ENCODE results near the gene FGD2.
"Not testable (repeated sequence)": the region's sequence is repeated elsewhere in the genome, so short reads cannot be mapped to it uniquely, and the experiment has no call there.

FGD2 gene

DNA sequence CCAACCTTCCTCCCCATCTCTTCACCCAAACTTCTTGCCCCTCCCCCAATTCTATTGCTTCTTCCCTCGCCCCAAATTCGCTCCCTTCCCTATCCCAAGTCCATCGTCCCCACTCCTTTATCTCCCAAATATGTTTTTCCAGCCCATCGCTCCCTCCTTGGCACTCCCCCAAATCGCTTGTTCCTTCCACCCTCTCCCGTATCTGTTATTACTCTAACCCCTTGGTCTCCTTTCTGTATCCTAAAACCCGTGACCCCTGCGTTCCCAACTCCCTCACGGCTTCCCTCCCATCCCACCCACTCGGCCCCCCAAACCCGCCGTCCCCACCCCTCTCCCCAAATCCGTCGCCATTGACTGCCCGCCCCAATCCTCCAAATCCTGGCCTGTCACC, 20.0 kb upstream of the FGD2 start:
- H3K4me3 ChIP-seq (replicated peaks in 1 of 2; ENCODE audit: low read depth in 2 of 2, low read length in 2 of 2), result peak overlapping the region; percentile 100
- TF ChIP-seq, protein P1, sequence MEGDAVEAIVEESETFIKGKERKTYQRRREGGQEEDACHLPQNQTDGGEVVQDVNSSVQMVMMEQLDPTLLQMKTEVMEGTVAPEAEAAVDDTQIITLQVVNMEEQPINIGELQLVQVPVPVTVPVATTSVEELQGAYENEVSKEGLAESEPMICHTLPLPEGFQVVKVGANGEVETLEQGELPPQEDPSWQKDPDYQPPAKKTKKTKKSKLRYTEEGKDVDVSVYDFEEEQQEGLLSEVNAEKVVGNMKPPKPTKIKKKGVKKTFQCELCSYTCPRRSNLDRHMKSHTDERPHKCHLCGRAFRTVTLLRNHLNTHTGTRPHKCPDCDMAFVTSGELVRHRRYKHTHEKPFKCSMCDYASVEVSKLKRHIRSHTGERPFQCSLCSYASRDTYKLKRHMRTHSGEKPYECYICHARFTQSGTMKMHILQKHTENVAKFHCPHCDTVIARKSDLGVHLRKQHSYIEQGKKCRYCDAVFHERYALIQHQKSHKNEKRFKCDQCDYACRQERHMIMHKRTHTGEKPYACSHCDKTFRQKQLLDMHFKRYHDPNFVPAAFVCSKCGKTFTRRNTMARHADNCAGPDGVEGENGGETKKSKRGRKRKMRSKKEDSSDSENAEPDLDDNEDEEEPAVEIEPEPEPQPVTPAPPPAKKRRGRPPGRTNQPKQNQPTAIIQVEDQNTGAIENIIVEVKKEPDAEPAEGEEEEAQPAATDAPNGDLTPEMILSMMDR (IDR thresholded peaks at IDR 0.05; ENCODE audit: low read depth, low read length), result no peak
- DNase-seq (ENCODE audit: low read depth in 2 of 2), result no peak

DNA sequence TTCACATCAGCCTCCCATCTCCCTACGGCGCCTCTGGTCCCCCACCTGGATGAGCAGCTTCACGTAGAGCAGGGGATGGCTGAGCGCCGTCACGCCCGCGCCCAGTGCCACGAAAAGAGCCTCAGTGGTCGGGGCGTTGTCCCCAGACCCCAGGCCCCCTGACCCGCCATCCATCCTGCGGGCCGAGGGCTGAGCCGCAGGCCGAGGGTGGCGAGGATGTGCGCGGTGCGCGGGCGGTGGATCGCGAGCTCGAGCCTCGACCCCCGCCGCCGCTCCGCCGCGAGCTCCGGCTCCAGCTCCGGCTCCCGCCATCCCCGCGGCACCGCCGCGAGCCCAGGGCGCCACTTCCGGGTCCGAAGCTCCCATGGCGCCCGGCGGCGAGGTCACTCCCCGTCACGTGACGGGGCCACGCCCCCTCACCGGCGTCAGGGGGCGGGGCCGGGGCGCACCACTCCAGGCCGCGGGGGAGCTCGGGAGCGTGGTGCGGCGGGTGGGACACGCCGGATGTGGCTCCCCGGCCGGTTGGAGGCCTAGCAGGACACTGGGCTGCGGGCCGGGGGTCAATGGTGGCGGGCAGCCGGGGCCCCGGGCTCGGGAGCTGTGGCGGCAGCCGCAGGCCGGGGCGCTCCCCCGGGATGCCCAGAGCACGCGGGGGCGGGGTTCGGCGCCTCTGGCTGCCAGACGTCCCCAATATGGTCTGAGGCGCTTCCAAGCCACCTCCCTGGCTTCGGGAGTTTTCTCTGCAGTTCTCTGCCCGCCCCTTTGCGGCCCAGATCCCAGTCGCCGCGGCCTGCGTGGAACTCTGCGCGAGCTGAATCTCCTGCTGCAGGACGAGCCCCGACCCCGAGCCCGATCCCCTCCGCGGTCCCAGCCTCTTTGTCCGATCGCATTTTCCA, 19.4 kb upstream of the FGD2 start, which contains the start of gene MTCH1:
TSS of gene MTCH1 (minus strand) at position 389 of the 896 bp plus-strand sequence. CDS start at position 366, 23 bp downstream.
- TF ChIP-seq, protein P1 (IDR thresholded peaks at IDR 0.05; ENCODE audit: low read depth, low read length), result no peak
- DNase-seq (ENCODE audit: low read depth in 2 of 2), result peak; percentile 86 to 94
- H3K4me3 ChIP-seq (replicated peaks in 1 of 2; ENCODE audit: low read depth in 2 of 2, low read length in 2 of 2), result peak within 1 kb of the TSS; percentile 100

DNA sequence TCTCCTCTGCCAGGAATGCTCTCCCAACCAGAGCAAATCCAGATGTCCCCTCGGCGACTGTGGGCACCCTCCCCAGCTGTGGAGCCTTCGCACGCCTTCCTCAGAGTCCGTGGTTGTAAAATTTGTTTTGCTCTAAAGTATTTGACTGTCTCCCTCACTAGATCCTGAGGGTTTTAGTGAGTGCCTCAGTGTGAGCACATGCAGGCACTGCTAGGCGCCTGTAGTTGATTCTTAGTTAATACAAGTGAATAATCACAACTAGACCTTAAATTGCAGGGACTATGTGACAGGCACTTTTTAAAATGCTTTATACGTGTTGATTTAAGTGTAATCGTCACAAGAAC, 18.8 kb upstream of the FGD2 start:
- DNase-seq (ENCODE audit: low read depth in 2 of 2), result no peak
- TF ChIP-seq, protein P1 (IDR thresholded peaks at IDR 0.05; ENCODE audit: low read depth, low read length), result no peak
- H3K4me3 ChIP-seq (replicated peaks in 1 of 2; ENCODE audit: low read depth in 2 of 2, low read length in 2 of 2), result peak overlapping the region; percentile 58 to 100

DNA sequence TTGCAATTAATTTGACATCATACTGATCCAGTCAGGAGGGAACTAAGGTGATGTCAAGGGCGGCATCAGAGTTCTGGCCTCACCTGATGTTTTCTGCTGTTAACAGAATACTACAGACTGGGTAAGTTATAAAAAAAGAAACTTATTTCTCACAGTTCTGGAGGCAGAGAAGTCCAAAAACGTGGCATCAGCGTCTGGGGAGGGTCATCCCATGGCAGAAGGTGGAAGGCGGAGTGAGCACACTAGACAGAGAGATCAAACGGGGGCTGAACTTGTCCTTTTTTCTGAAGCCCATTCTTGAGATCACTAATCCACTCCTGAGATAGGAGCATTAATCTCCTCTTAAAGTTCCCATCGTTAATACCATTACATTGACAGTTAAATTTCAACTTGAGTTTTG, 16.2 kb upstream of the FGD2 start:
- H3K4me3 ChIP-seq (replicated peaks in 1 of 2; ENCODE audit: low read depth in 2 of 2, low read length in 2 of 2), result no peak overlapping the region
- TF ChIP-seq, protein P1 (IDR thresholded peaks at IDR 0.05; ENCODE audit: low read depth, low read length), result no peak
- DNase-seq (ENCODE audit: low read depth in 2 of 2), result no peak

DNA sequence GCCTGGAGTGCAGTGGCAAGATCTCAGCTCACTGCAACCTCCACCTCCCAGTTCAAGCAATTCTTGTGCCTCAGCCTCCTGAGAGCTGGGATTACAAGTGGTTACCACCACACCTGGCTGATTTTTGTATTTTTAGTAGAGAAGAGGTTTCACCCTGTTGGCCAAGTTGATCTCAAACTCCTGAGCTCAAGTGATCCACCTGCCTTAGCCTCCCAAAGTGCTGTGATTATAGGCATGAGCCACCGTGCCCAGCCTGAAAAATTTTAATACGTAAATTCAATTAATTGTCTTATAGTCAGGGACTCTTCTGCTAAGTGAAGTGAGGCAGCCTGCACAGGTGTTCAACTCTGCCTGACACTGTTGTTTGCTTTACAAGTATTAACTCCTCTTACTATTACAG, 15.1 kb upstream of the FGD2 start:
- DNase-seq (ENCODE audit: low read depth in 2 of 2); H3K4me3 ChIP-seq (replicated peaks in 1 of 2; ENCODE audit: low read depth in 2 of 2, low read length in 2 of 2): not testable (repeated sequence)

DNA sequence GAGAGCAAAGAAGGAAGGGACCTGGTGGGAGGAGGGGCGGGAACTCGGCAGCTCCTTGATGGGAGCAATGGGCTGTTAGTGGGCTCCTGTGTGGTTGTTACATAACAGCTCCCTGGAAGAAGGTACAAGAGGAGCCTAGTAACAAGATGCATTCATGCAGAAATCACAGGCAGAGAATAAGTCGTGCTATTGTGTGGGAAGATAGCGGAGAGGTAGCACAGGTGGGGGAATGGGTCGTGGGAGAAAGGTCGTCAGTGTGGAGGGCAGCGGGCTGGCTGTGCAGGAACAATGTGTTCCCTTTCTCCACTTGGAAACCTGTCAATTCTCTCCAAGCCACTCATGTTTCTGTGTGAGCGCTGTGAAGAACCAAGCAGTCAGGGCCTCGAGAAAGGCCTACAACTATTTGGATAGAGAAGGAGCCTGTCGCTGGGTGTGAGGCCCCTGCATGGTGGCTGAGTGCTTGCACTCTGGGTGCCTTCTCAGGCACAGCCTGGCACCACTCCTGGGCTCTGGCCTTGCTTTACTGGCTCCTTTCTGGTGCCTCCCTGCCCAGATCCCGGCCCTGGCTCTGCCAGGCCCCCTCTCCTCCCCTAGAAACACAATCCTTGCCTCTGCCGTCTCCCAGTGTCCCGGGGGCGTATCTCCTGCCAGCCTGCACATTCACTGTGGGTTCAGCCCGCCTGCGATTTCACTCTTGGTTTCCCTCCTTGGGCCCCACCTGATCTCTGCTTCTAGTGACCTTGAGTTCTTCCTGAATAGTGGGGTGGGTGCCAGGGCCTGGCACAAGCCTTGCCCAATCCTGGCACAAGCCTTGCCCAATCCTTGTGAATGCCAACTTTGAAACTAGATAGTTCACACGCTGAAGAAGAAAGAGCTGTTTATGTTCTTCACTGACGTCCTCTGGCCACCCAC, 7.4 kb upstream of the FGD2 start:
- TF ChIP-seq, protein P1 (IDR thresholded peaks at IDR 0.05; ENCODE audit: low read depth, low read length), result no peak
- no peak for DNase-seq (ENCODE audit: low read depth in 2 of 2)
- no peak overlapping the region for H3K4me3 ChIP-seq (replicated peaks in 1 of 2; ENCODE audit: low read depth in 2 of 2, low read length in 2 of 2)

DNA sequence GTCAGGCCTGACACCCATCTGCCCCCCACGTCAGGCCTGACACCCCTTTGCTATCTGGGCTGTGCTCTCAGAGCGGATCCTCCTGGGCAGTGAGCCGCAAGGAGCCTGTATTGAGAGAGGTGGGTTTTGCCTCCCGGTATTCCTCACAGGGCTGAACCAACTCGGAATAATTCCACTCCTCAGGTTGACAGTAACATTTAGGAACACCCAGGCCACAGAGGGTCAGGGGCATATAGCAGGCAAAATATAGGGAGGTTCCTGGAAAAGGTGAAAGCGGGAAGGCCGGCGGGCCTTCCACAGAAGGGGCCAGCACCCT, 6.8 kb upstream of the FGD2 start:
- TF ChIP-seq, protein P1 (IDR thresholded peaks at IDR 0.05; ENCODE audit: low read depth, low read length), result no peak
- DNase-seq (ENCODE audit: low read depth in 2 of 2), result no peak
- H3K4me3 ChIP-seq (replicated peaks in 1 of 2; ENCODE audit: low read depth in 2 of 2, low read length in 2 of 2), result no peak overlapping the region

Measured in cardiac fibroblast (primary cell).